Sciatic nerve (tissue), 2 donors: Measurements from ENCODE around the gene ZDHHC13. TPM values are rescaled to one million over a fixed set of nuclear protein-coding genes. Genes with fewer than 3 reads are reported as not detected.
A peak's percentile ranks its signal among the peaks of the same experiment; 100 is the strongest.

Source experiments
- ATAC-seq: fragments of 200-7000 bp; cut with Tn5 transposase; one replicate; pipeline ENCODE4 v1.9.1; 2020; ENCODE audit warnings: mild to moderate bottlenecking, moderate library complexity
- DNase-seq: peaks from one replicate; pipeline ENCODE4 v3.0.0-alpha.2; 2020; ENCODE audit warnings: low spot score
- intact Hi-C: fragments of 100-400 bp; cut with DNase I; formaldehyde crosslinking; loops from one replicate; pipeline ENCODE4 v1.14.2; 2022
- total RNA-seq: library from RNA; stranded (reverse); fragmentation: NEBNext Ultra II Directional; extraction: Animal tissue kit (Norgen Biotek cat#: 25700); gene quantifications from one replicate; pipeline ENCODE4 v1.2.1, GENCODE V29; 2021
- donor health status: DM: no; HTN: no; CAD: no.
- donor health status: DM: no; HTN: no; CAD: no.

The ZDHHC13 gene
- total RNA-seq, result 5.8 TPM

GRCh38 chr11:19116971-19117759 lies at the start of gene ZDHHC13:
ZDHHC13 (plus strand) TSS chr11:19117168; CDS start chr11:19117250, 82 bp downstream.
- DNase-seq (peak; percentile 92), ATAC-seq (peak; percentile 98)
- intact Hi-C loops, result no loop called here

GRCh38 chr11:19071255-19071654 lies 45.7 kb upstream of the ZDHHC13 start:
- intact Hi-C loops, result no loop called here
- ATAC-seq (peak; percentile 84), DNase-seq (peak; percentile 73)

GRCh38 chr11:19072464-19072863 lies 44.5 kb upstream of the ZDHHC13 start:
- DNase-seq, result no peak
- ATAC-seq, result no peak
- intact Hi-C loops, result no loop called here

- intact Hi-C loops, result no loop called here
- no peak for ATAC-seq
Measured at GRCh38 chr11:19073454-19074415, 43.2 kb upstream of the ZDHHC13 start.

GRCh38 chr11:19075636-19076035 lies 41.3 kb upstream of the ZDHHC13 start:
- ATAC-seq, result no peak
- no peak for DNase-seq

More at GRCh38 chr11:19073454-19074415, 43.2 kb upstream of the ZDHHC13 start:
- DNase-seq, result no peak

GRCh38 chr11:19076744-19077589 lies 40.0 kb upstream of the ZDHHC13 start:
- intact Hi-C loops, result no loop called here
- DNase-seq, result peak; percentile 67
- no peak for ATAC-seq

More at GRCh38 chr11:19075636-19076035, 41.3 kb upstream of the ZDHHC13 start:
- intact Hi-C loops, result no loop called here

- DNase-seq, result no peak
- intact Hi-C loops, result no loop called here
- ATAC-seq, result no peak
Measured at GRCh38 chr11:19077965-19078364, 39.0 kb upstream of the ZDHHC13 start.

GRCh38 chr11:19079643-19080440 lies 37.1 kb upstream of the ZDHHC13 start:
- no peak for DNase-seq
- ATAC-seq, result peak; percentile 44
- intact Hi-C loops, result no loop called here

- intact Hi-C loops, result no loop called here
- DNase-seq (no peak), ATAC-seq (peak; percentile 46)
Measured at GRCh38 chr11:19080579-19080993, 36.4 kb upstream of the ZDHHC13 start.

- DNase-seq (no peak), ATAC-seq (no peak)
- intact Hi-C loops, result no loop called here
Measured at GRCh38 chr11:19083166-19083565, 33.8 kb upstream of the ZDHHC13 start.

- ATAC-seq (no peak), DNase-seq (no peak)
- intact Hi-C loops, result no loop called here
Measured at GRCh38 chr11:19084661-19085315, 32.2 kb upstream of the ZDHHC13 start.

- intact Hi-C loops, result no loop called here
- no peak for ATAC-seq
Measured at GRCh38 chr11:19087658-19088057, 29.3 kb upstream of the ZDHHC13 start.

GRCh38 chr11:19088791-19089190 lies 28.2 kb upstream of the ZDHHC13 start:
- intact Hi-C loops, result no loop called here
- ATAC-seq (no peak), DNase-seq (no peak)

More at GRCh38 chr11:19087658-19088057, 29.3 kb upstream of the ZDHHC13 start:
- DNase-seq, result no peak

GRCh38 chr11:19089421-19089820 lies 27.5 kb upstream of the ZDHHC13 start:
- no peak for DNase-seq
- ATAC-seq, result no peak
- intact Hi-C loops, result no loop called here

GRCh38 chr11:19091366-19091765 lies 25.6 kb upstream of the ZDHHC13 start:
- intact Hi-C loops, result no loop called here
- ATAC-seq (no peak), DNase-seq (no peak)

- intact Hi-C loops, result no loop called here
- ATAC-seq (no peak), DNase-seq (no peak)
Measured at GRCh38 chr11:19092342-19092741, 24.6 kb upstream of the ZDHHC13 start.

GRCh38 chr11:19092850-19093249 lies 24.1 kb upstream of the ZDHHC13 start:
- ATAC-seq (no peak), DNase-seq (no peak)
- intact Hi-C loops, result no loop called here

- no peak for DNase-seq
- no peak for ATAC-seq
- intact Hi-C loops, result no loop called here
Measured at GRCh38 chr11:19093976-19094375, 23.0 kb upstream of the ZDHHC13 start.
